CD14-positive monocyte (primary cell): Measurements from ENCODE around the gene C5orf22. TPM values are rescaled to one million over a fixed set of nuclear protein-coding genes. Genes with fewer than 3 reads are reported as not detected.

Source experiments
- DNase-seq, 3 donors: peaks; one replicate each; pipeline ENCODE4 v3.0.0-alpha.2; 2011 to 2022
- H2AFZ ChIP-seq: 2 replicates; pipeline ENCODE4 v1.6.0; 2012; ENCODE audit warnings: mild to moderate bottlenecking, low read depth, low read length, inconsistent platforms; ENCODE audit not compliant: insufficient read depth, poor library complexity, severe bottlenecking
- H3K27ac ChIP-seq, 2 donors: 1 replicate in 1 of 2; 2 replicates in 1 of 2; pipeline ENCODE4 v1.5.1; 2012 to 2013; ENCODE audit warnings: low read length in 2 of 2, control low read depth in 1 of 2, inconsistent platforms in 1 of 2, low read depth in 1 of 2, mild to moderate bottlenecking in 1 of 2
- H3K27me3 ChIP-seq, 2 donors: one replicate each; pipeline versions ENCODE4 v1.6.0 to v1.6.1; 2011 to 2013; ENCODE audit warnings: low read length in 2 of 2; ENCODE audit not compliant: control insufficient read depth in 2 of 2, insufficient read depth in 2 of 2
- H3K36me3 ChIP-seq, 2 donors: replicated peaks in 1 of 2; 1 replicate in 1 of 2; 2 replicates in 1 of 2; pipeline versions ENCODE4 v1.5.1 to v1.6.1; 2012 to 2013; ENCODE audit warnings: low read length in 2 of 2, control low read depth in 1 of 2, inconsistent platforms in 1 of 2, mild to moderate bottlenecking in 1 of 2; ENCODE audit not compliant: insufficient read depth in 2 of 2, control insufficient read depth in 1 of 2
- H3K4me1 ChIP-seq, 2 donors: 1 replicate in 1 of 2; 2 replicates in 1 of 2; pipeline versions ENCODE4 v1.5.1 to v1.6.1; 2012 to 2013; ENCODE audit warnings: low read length in 2 of 2, control low read depth in 1 of 2, inconsistent platforms in 1 of 2, mild to moderate bottlenecking in 1 of 2, moderate library complexity in 1 of 2; ENCODE audit not compliant: insufficient read depth in 2 of 2, control insufficient read depth in 1 of 2
- H3K4me2 ChIP-seq: replicated peaks from 2 replicates; pipeline ENCODE3; 2012; ENCODE audit warnings: low read length, moderate library complexity, mild to moderate bottlenecking; ENCODE audit not compliant: poor library complexity, severe bottlenecking; ENCODE audit errors: extremely low read depth
- H3K4me3 ChIP-seq, 3 experiments: fragments of 200-600 bp in 1 of 3; sonication (generic) in 1 of 3; replicated peaks in 1 of 3; 1 replicate in 2 of 3; 2 replicates in 1 of 3; pipeline ENCODE4 v1.5.1; 2011 to 2013; ENCODE audit warnings: low read length in 3 of 3, mild to moderate bottlenecking in 3 of 3, control low read depth in 2 of 3, low read depth in 2 of 3, inconsistent platforms in 1 of 3, moderate library complexity in 1 of 3
- H3K79me2 ChIP-seq: 2 replicates; pipeline ENCODE4 v1.6.0; 2012; ENCODE audit warnings: mild to moderate bottlenecking, control low read depth, inconsistent platforms, low read length, moderate library complexity; ENCODE audit not compliant: insufficient read depth
- H3K9ac ChIP-seq: 2 replicates; pipeline ENCODE4 v1.6.0; 2017; ENCODE audit warnings: low read length, mild to moderate bottlenecking; ENCODE audit not compliant: insufficient read depth, poor library complexity, severe bottlenecking
- H3K9me3 ChIP-seq, 2 donors: replicated peaks in 1 of 2; 1 replicate in 1 of 2; 2 replicates in 1 of 2; pipeline versions ENCODE4 v1.5.1 to v1.6.1; 2012 to 2013; ENCODE audit warnings: low read length in 2 of 2, control low read depth in 1 of 2; ENCODE audit not compliant: control insufficient read depth in 1 of 2, insufficient read depth in 1 of 2
- H4K20me1 ChIP-seq: 2 replicates; pipeline ENCODE4 v1.6.0; 2012; ENCODE audit warnings: mild to moderate bottlenecking, low read length, control low read depth, moderate library complexity; ENCODE audit not compliant: insufficient read depth
- H3K27ac Mint-ChIP-seq, 7 donors: one replicate each; pipeline ENCODE4 v1.8.0; 2020; ENCODE audit warnings: mild to moderate bottlenecking in 7 of 7, mixed read lengths in 7 of 7, moderate library complexity in 6 of 7, inconsistent platforms in 2 of 7
- H3K27me3 Mint-ChIP-seq, 3 donors: one replicate each; pipeline ENCODE4 v1.8.0; 2021 to 2022; ENCODE audit warnings: low read depth in 3 of 3, mild to moderate bottlenecking in 3 of 3, mixed read lengths in 3 of 3, moderate library complexity in 3 of 3, inconsistent platforms in 1 of 3
- H3K36me3 Mint-ChIP-seq, 2 donors: one replicate each; pipeline ENCODE4 v1.8.0; 2020; ENCODE audit warnings: mixed read lengths in 2 of 2, inconsistent platforms in 1 of 2, mild to moderate bottlenecking in 1 of 2
- H3K4me1 Mint-ChIP-seq: one replicate; pipeline ENCODE4 v1.8.0; 2020; ENCODE audit warnings: mild to moderate bottlenecking, mixed read lengths
- H3K4me3 Mint-ChIP-seq, 2 donors: one replicate each; pipeline ENCODE4 v1.8.0; 2020; ENCODE audit warnings: mild to moderate bottlenecking in 2 of 2, mixed read lengths in 2 of 2, moderate library complexity in 1 of 2
- H3K9me3 Mint-ChIP-seq, 7 donors: one replicate each; pipeline ENCODE4 v1.8.0; 2020 to 2022; ENCODE audit warnings: mixed read lengths in 7 of 7, mild to moderate bottlenecking in 6 of 7, moderate library complexity in 6 of 7, inconsistent platforms in 2 of 7
- WGBS: methylation state at CpG from one replicate; pipeline ENCODE4 v1.1.5; 2013; ENCODE audit warnings: missing lambda C conversion rate; ENCODE audit not compliant: insufficient coverage; 5-methylcytosine and 5-hydroxymethylcytosine counted together
- intact Hi-C, 2 donors: fragments of 100-400 bp; cut with micrococcal nuclease; formaldehyde crosslinking; loops; one replicate each; pipeline versions ENCODE4 v1.15.0 to v1.15.1; 2023
- polyA plus RNA-seq, 3 donors: library from polyadenylated mRNA; depleted of rRNA in 1 of 3; unstranded in 2 of 3; stranded (reverse) in 1 of 3; fragments of 300-500 nt in 2 of 3; fragments of >200 nt in 1 of 3; fragmentation: Illumina TruSeq in 2 of 3; gene quantifications; 1 replicate in 2 of 3; 2 replicates in 1 of 3; pipeline ENCODE4 v1.2.3, GENCODE V29; 2012 to 2021
- TF ChIP-seq, protein P1 (sequence below): fragments of 200-600 bp; IDR thresholded peaks from one replicate; pipeline ENCODE4 v1.8.0; 2022; ENCODE audit warnings: antibody characterized with exemption, mild to moderate bottlenecking

Gene C5orf22
- polyA plus RNA-seq, 3 donors = 5.8 to 20.2 (median 19.9) TPM

- no peak overlapping the region for H3K27ac Mint-ChIP-seq
- no peak overlapping the region for H3K4me2 ChIP-seq
- no peaks in the 10 kb centered on the region for H3K27me3 ChIP-seq
- WGBS = 98% methylated on average over 5 of the region's 10 CpGs
- no peaks in the 10 kb centered on the region for H3K4me1 Mint-ChIP-seq
- no peak overlapping the region for H3K27ac ChIP-seq
- DNase-seq = no peak
- no peak overlapping the region for H3K4me3 Mint-ChIP-seq
- no peaks in the 10 kb centered on the region for H3K4me1 ChIP-seq
- peaks cover 76 to 91% of the 10 kb centered on the region in 2 donors for H3K36me3 Mint-ChIP-seq
- no peaks in the 10 kb centered on the region for H3K9me3 Mint-ChIP-seq
- peaks cover 0 to 1% (median 0%) of the 10 kb centered on the region in 3 donors for H3K27me3 Mint-ChIP-seq
- no peaks in the 10 kb centered on the region for H4K20me1 ChIP-seq
- intact Hi-C loops = no loop called here
- no peak overlapping the region for H3K9ac ChIP-seq
- H3K4me3 ChIP-seq = no peak overlapping the region
- no peaks in the 10 kb centered on the region for H3K79me2 ChIP-seq
- H3K36me3 ChIP-seq = peaks cover 72 to 86% of the 10 kb centered on the region in 2 donors
- TF ChIP-seq, protein P1, sequence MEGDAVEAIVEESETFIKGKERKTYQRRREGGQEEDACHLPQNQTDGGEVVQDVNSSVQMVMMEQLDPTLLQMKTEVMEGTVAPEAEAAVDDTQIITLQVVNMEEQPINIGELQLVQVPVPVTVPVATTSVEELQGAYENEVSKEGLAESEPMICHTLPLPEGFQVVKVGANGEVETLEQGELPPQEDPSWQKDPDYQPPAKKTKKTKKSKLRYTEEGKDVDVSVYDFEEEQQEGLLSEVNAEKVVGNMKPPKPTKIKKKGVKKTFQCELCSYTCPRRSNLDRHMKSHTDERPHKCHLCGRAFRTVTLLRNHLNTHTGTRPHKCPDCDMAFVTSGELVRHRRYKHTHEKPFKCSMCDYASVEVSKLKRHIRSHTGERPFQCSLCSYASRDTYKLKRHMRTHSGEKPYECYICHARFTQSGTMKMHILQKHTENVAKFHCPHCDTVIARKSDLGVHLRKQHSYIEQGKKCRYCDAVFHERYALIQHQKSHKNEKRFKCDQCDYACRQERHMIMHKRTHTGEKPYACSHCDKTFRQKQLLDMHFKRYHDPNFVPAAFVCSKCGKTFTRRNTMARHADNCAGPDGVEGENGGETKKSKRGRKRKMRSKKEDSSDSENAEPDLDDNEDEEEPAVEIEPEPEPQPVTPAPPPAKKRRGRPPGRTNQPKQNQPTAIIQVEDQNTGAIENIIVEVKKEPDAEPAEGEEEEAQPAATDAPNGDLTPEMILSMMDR = no peak
- no peaks in the 10 kb centered on the region for H3K9me3 ChIP-seq
- no peak overlapping the region for H2AFZ ChIP-seq
Observed at GRCh38 chr5:31504529-31504928, 27.6 kb upstream of the C5orf22 start.

DNA sequence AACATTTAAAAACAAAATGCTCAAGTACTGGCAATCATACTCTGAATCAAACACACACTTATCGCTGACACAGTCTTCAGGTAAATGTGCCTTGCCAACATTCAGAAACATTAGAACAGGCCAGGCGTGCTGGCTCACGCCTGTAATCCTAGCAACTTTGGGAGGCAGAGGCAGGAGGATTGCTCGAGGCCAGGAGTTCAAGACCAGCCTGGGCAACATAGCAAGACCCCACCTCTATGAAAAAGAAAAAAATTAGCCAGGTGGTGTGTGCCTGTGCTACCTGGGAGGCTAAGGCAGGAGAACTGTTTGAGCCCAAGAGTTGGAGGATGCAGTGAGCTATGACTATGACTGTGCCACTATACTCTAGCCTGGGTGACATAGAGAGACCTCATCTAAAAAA is 20.8 kb upstream of the C5orf22 start:
- no peaks in the 10 kb centered on the region for H3K4me1 Mint-ChIP-seq
- no peaks in the 10 kb centered on the region for H3K9me3 Mint-ChIP-seq
- H3K9me3 ChIP-seq = no peaks in the 10 kb centered on the region
- intact Hi-C loops = no loop called here
- no peak for DNase-seq
- no peak overlapping the region for H3K4me3 Mint-ChIP-seq
- no peak overlapping the region for H3K27ac Mint-ChIP-seq
- TF ChIP-seq, protein P1 = no peak
- peaks cover 79 to 94% of the 10 kb centered on the region in 2 donors for H3K36me3 Mint-ChIP-seq
- 80% methylated on average over 1 of the region's 4 CpGs for WGBS
- H3K36me3 ChIP-seq = peaks cover 77 to 87% of the 10 kb centered on the region in 2 donors
- H4K20me1 ChIP-seq = no peaks in the 10 kb centered on the region
- no peak overlapping the region for H2AFZ ChIP-seq
- no peak overlapping the region for H3K27ac ChIP-seq
- no peak overlapping the region for H3K9ac ChIP-seq
- no peak overlapping the region for H3K4me3 ChIP-seq
- no peaks in the 10 kb centered on the region for H3K27me3 ChIP-seq
- H3K4me2 ChIP-seq = no peak overlapping the region
- no peaks in the 10 kb centered on the region for H3K79me2 ChIP-seq
- no peaks in the 10 kb centered on the region for H3K4me1 ChIP-seq
- no peaks in the 10 kb centered on the region for H3K27me3 Mint-ChIP-seq
